Gastroesophageal sphincter (tissue), 2 donors: ENCODE results near the gene CABLES2.

Experiments
- EP300 ChIP-seq: sonication (generic); formaldehyde crosslinking; IDR thresholded peaks from one replicate; pipeline ENCODE4 v1.6.1; 2017; ENCODE audit warnings: antibody characterized with exemption, mild to moderate bottlenecking
- POLR2AphosphoS5 ChIP-seq: sonication (generic); formaldehyde crosslinking; IDR thresholded peaks from one replicate; pipeline ENCODE4 v1.6.1; 2017; ENCODE audit warnings: antibody characterized with exemption

- no peak for TF ChIP-seq EP300
- no peak for TF ChIP-seq POLR2AphosphoS5
Observed at GRCh38 chr20:62366370-62367135, 40.5 kb downstream of the CABLES2 start.
